Hematopoietic multipotent progenitor cell treated with erythropoietin and hydrocortisone succinate and interleukin-3 and kit ligand, for 4 days (in vitro differentiated cells): ENCODE results near the gene GALNT9.
"Not testable (repeated sequence)": the region's sequence is repeated elsewhere in the genome, so short reads cannot be mapped to it uniquely, and the experiment has no call there.

ENCODE experiments used
- DNase-seq: peaks from one replicate; pipeline ENCODE4 v3.0.0-alpha.2; 2015

GALNT9 gene

DNA sequence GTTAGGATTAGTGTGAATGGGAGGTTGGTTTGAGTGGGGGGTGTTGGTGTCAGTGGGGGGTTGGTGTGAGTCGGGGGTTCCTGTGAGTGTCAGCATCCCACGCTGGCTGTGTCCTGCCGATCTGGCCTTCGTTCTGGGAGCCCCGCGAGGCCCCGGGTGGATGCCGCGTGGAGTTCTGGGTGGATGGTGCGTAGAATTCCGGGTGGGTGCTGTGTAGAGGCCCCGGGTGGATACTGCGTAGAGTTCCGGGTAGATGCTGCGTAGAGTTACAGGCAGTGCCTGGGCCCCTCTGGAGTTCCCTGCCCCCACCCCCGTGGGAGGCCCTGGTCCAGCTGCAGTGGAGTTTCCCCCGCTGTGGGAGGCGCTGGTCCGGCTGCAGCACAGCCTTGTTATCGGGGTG, 176.4 kb downstream of the GALNT9 start:
- DNase-seq, result no peak

DNA sequence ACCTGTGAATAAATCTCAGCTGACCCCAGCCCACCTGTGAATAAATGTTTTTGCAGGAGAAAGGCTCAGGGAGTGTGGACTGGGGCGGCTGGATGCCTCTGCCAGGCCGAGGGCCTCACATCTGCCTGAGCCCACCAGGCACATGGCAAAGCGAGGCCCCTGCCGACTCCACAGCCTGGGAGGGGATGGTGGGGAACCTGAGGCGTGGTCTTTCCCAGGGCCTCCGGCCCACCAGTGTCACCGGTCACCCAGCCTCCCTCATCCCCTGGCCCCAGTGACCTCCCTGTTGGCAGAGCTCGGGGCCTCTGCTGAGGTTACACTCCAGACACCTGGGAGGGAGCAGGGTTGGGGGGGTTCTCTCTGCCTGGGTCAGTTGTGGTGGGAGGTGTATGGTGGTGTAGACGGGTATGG, 177.0 kb downstream of the GALNT9 start:
- no peak for DNase-seq

DNA sequence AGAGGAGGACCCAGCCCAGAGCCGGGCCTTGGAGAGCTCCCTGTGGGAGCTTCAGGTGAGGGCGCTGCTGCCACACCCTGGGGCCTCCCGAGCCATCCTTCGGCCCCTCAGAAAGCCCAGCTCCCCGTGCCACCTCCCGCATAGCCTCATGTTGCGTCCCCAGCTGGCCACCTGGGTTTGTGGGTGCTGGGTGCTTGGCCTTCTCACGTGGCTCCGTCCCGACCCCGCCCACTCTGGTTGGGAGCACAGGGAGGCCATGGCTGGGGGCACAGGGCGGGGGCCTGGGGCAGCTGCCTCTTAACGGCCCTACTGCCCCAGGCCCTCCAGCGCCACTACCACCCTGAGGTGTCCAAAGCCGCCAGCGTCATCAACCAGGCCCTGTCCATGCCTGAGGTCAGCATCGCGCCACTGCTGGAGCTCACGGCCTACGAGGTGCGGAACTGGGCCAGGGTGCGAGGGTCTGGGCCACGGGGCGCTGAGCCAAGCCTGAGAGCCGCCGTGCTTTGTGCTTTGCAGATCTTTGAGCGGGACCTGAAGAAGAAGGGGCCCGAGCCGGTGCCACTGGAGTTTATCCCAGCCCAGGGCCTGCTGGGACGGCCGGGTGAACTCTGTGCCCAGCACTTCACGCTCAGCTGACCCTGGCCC, 177.5 kb downstream of the GALNT9 start:
- no peak for DNase-seq

DNA sequence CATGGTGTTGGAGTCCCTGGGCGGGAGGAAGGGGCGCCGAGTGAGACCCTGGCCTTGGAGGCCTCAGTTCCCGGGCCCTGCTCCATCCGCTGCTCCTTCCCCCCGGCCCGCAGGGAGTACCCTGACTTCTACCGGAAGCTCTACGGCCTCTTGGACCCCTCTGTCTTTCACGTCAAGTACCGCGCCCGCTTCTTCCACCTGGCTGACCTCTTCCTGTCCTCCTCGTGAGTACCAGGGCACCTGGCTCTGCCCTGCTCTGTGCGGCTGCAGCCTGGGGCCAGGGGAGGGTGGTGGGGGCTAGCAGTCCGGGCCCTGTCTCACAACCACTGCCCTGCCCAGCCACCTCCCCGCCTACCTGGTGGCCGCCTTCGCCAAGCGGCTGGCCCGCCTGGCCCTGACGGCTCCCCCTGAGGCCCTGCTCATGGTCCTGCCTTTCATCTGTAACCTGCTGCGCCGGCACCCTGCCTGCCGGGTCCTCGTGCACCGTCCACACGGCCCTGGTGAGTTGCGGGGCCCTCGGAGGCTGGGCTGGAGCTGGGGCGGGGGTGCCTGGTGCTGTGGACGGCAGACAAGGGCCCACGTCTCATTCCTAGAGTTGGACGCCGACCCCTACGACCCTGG, 178.1 kb downstream of the GALNT9 start:
- DNase-seq, result no peak

DNA sequence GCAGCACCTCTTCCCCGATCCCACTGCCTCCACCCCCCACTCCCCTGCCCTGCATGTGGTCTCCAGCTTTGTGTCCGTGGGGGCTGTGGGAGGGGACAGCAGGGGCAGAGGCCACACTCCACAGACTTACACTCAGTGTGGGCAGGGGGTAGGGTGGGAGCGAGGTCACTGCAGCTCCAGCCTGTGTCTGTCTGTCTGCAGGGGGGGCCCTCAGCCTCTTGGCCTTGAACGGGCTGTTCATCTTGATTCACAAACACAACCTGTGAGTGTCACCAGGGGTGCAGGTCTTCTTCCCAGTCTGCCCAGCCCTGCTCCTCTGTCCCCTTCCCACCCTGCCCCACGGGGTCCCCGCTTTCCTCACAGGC, 178.6 kb downstream of the GALNT9 start:
- DNase-seq, result no peak

DNA sequence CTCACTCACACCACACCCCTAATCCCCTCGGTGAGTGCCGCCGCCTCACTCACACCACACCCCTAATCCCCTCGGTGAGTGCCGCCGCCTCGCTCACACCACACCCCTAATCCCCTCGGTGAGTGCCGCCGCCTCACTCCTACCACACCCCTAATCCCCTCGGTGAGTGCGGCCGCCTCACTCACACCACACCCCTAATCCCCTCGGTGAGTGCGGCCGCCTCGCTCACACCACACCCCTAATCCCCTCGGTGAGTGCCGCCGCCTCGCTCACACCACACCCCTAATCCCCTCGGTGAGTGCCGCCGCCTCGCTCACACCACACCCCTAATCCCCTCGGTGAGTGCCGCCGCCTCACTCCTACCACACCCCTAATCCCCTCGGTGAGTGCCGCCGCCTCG, 179.9 kb downstream of the GALNT9 start:
- DNase-seq, result not testable (repeated sequence)

DNA sequence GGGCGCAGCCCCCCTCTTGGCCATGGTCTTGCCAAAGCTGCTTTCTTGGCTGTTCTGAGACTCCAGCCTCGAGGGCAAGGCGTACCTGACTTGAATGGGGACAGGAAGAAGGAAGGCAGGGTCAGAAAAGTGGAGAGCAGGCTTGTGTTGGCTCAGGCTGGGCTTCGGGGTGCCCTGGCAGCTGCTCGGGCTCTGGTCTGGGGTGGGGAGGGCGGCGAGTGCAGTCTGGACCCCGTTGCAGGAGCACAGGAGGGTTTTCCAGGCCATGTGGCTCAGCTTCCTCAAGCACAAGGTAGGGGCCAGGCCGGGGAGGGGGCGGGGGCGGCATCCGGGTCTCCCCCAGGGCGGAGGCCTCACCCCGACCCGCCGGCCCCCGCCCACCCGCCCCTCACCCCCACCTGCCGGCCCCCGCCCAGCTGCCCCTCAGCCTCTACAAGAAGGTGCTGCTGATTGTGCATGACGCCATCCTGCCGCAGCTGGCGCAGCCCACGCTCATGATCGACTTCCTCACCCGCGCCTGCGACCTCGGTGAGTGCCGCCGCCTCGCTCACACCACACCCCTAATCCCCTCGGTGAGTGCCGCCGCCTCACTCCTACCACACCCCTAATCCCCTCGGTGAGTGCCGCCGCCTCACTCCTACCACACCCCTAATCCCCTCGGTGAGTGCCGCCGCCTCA, 180.9 kb downstream of the GALNT9 start:
- no peak for DNase-seq

DNA sequence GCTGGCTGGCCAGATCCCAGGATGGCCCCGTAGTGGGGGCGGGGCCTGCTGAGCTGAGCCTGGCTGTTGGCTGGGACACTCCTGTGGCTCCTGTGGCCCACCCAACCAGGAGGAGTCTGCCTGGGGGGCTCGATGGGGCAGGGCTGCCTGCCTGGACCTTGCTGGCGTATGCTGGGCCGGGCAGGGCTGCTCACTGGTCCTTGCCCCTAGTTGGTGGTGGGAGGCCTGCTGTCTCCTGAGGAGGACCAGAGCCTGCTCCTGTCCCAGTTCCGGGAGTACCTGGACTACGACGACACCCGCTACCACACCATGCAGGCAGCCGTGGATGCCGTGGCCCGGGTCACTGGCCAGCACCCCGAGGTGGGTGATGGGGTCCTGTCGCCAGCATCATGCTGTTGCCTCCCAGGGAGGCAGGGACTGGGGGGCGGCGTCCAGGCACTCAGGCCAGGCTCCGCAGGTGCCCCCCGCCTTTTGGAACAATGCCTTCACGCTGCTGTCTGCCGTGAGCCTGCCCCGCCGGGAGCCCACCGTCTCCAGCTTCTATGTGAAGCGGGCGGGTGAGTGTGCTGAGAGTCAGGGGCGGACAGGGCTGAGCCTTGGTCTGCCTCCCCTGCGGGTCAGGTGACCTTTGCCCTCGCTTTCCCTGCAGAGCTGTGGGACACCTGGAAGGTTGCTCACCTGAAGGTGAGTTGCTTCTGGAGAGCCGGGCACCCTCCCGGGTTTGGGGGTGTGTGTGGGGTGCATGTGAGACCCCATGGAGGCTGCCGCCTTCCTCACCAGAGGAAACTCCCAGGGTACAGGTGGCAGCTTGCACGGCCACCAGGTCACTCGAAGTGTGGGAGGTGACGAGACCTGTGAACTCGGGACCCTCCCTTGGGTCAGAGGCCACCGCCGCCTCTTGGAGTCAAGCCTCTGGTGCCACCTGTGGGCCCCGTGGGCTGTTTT, 181.7 kb downstream of the GALNT9 start:
- DNase-seq, result no peak

DNA sequence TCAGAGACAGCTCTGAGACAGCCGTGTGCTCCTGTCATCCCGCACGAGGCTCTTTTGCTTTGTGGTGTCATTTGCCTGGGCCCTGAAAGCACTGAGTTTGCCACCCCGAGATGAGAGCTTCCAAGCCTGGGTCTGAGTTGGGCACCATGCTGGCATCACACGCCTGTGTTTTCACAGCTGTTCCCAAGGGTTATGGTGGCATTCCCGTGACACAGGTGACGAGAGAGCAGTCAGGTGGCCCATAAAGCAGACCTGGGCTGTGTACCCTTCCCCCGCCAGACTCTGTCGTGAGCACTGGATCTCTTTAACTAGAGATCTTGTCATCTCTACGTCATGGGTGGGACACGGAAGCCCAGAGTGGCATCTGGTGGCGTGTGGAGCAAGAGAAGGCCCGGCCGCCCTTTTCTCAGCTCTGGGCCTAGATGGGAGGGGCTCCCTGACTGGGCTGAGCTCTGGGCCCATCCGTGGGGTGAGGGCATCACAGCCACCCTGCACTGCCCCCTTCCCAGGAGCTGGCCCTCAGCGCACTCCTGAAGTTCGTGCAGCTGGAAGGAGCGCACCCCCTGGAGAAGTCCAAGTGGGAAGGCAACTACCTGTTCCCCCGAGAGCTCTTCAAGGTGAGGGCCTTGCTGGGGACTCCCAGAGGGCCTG, 182.5 kb downstream of the GALNT9 start:
- no peak for DNase-seq
